ENCODE results near the gene TGM3.

Gene TGM3

DNA sequence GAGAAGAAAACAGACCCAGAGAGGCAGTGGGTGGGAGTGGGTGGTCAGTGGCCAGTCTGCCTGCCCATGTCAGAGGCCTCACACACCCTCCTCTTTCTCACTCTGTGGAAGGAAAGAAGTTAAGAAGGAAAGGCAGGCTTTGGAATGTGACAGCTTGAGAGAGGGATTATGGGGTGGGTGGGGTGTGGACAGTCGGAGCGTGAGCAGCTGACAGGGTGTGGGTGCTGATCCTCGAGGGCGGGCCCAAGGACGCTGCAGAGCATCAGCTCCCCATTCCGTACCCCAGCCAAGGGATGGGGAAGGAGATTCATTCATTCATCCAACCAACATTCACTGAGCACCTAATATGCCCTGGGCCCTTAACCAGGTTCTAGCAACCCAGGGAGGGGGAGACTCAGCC, 89.7 kb downstream of the TGM3 start:
- no peak for DNase-seq

DNA sequence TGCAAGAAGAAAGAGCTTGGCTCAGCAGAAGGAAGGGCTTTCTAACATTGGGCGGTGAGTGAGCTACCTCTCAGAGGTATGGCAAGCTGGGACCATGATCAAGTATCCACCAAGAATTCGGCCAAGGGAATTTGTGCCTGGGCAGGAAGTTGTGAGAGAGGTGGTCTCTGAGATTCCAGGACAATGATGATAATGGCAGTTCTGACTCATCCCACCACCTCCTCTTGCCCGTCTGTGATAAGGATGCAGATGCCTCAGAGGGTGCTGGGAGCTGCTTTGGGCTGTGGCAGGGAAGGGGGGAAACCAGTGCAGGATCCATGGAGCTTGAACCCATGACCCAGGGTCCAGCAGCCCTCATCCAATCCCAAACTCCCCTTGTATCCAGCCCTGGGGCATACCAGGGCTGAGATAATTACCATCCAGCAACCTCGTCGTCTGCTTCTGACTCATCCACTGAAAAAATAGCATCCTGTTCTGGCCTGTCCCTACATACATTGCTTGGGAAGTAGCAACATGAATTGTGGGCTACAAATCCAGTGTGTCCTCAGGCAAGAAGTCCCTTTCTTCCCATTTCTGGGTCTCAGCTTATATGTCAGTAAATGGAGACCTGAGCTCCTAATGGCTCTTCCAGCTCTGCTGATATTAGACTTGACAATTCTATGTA, 90.8 kb downstream of the TGM3 start:
- DNase-seq: no peak

DNA sequence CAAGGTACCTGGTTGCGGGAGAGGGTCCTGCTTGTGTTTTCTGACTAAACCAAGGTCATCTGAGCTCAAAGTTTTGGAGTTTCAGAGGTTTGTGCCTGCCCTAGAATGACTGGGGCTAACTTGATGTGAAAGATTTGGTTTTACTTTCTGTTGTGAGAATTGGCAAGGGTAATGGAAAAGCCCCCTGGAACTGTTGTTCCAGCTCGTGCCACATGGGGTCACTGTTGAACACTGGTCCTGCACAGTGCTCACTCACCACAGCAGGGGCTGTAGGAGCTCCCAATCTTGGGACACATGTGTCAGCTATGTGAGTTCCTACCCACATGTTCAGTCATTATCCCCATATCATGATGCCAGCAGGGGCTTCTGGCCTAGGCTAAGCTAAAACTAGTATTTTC, 91.4 kb downstream of the TGM3 start:
- peak; percentile 37 for DNase-seq

DNA sequence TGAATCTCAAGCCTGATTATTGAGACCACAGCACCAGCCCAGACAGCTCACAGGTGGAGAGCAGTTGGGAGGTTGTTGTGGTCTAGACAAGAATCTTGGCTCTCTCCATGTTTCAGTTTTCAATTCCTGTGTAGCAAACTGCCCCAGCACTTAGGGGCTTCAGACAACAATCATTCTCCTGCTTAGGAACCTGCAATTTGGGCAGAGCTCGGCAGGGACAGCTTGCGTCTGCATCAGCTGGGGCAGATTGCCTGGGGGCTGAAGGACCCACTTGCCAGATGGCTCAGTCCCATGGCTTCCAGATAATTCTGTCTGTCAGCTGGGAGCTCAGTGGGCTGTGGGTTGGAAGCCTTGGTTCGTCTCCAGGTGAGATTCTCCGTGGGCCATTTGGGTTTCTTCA, 91.8 kb downstream of the TGM3 start:
- no peak for DNase-seq

All from CD4-positive, alpha-beta T cell treated with Interleukin-12 subunit alpha and Interleukin-12 subunit beta, for 1 hour (primary cell).